GM19193 (cell line): Measurements from ENCODE around the gene ANO6.

Experiments
- POLR2A ChIP-seq: IDR thresholded peaks from 4 replicates; pipeline ENCODE4 v1.6.1; 2011; ENCODE audit not compliant: insufficient read depth, insufficient read length; ENCODE audit errors: extremely low read depth

The ANO6 gene

GRCh38 chr12:45435945-45436710 is 220.2 kb downstream of the ANO6 start:
- TF ChIP-seq POLR2A: no peak

DNA sequence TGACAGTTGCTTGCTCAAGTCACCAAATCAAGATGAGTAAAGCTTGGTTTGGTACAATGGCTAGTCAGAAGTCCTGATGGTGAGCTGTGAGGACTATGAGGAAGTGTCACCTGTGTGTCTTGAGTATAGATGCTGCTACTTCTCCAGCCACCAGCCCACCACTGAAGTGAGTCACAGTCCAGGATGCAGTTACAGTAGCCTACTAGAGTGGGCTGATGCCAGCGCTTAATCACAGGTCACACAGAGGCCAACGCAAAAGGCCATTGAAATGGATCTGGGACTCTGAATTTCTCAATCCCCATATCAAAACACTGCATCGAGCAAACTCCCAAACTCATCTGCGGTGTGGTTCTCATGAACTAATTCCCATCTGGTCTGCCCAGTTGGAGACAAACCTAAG is 223.1 kb downstream of the ANO6 start:
- no peak for TF ChIP-seq POLR2A

- no peak for TF ChIP-seq POLR2A
Observed at GRCh38 chr12:45446013-45446412, 230.1 kb downstream of the ANO6 start.

DNA sequence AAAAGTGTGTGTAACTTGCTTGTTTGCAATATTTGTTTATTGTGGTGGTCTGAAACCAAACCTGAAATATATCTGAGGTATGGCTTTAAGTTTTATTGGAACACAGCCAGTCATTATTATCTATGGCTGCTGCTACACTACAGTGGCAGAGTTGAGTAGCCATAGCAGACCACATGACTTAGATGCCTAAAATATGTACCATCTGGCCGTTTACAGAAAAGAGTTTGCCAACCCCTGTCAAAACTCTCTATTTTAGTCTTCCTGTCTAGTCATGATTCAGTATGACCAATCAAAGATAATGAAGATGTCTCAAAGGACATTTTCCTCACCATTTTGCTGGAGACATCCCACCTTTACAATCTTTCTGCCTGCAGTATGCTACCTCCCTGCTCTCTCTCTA is 242.3 kb downstream of the ANO6 start:
- TF ChIP-seq POLR2A: no peak

DNA sequence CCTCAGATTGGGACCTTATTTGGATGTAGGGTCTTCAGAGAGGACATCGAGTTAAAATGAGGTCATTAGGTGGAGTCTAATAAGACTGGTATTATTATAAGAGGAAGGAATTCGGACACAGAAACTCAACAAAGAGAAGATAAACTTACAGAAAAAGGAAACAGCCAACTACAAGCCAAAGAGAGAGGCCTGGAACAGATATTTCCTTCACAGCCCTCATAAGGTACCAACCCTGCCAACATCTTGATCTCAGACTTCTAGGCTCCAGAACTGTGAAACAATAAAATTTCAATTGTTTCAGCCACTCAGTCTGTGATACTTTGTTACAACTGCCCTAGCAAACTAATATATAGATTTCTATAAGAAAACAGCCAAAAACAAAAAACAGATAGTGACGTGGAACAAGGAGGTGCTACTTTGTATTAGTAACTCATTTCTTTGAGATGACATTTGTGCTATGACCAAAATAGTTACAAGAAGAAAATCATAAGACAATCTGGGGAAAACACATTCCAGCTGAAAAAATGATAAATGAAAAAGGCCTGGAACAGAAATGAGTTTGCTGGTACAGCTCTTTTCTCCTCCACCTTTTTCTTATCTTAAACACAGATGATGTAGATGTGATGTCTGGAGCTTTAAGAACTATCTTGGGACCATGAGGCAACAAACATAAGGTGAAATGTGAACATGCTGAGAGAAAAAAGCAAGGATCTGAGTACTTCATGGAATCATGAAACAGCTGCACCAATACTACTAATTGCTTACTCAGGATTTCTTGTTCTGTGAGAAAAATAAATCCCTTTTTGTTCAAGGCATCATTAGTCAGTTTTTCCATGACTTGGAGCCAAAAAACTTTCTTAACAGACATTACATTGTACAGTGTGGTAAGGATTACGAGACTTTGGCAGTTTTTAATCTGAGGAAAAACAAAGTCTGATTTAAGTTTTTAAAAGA is 243.2 kb downstream of the ANO6 start:
- TF ChIP-seq POLR2A: no peak

DNA sequence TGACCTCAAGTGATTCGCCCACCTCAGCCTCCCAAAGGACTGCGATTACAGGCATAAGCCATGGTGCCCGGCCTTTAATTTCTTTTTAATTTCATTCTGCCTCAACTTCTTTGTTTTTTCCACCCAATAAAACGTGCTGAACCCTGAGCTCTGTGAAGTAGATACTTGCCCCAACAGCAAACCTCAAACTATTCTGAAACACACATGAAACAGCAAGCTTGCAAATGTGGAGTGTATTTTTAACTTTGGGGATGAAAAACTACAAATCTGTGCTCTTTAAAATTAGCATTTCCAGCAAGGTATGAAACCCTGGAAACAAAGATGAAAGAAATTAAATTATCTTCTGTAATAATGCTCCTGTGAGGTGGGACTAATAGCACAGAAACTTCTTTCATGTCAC is 246.6 kb downstream of the ANO6 start:
- TF ChIP-seq POLR2A: no peak

DNA sequence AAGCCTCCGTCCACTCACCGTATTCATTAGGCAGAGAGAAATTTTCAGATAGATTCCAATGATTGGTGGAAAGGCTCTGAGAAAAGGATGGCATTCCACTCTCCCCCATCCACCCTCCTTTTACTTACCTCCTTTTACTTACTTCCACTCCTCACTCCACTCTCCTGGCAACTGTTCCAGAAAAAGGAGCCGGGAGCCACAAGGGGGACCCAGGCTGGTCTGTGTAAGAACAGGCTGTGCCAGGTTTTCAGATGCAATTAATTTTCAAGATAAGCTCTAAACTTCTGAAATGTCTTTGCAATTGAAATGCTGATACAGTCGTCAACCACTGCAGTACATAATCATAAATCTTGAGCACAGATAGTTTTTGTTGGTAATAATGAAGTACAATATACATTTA is 248.8 kb downstream of the ANO6 start:
- TF ChIP-seq POLR2A: no peak

GRCh38 chr12:45468751-45469615 is 253.1 kb downstream of the ANO6 start:
- TF ChIP-seq POLR2A: no peak

GRCh38 chr12:45469902-45470301 is 254.0 kb downstream of the ANO6 start:
- no peak for TF ChIP-seq POLR2A

- TF ChIP-seq POLR2A: no peak
Observed at GRCh38 chr12:45473636-45474035, 257.7 kb downstream of the ANO6 start.

- no peak for TF ChIP-seq POLR2A
Observed at GRCh38 chr12:45475594-45475993, 259.7 kb downstream of the ANO6 start.

DNA sequence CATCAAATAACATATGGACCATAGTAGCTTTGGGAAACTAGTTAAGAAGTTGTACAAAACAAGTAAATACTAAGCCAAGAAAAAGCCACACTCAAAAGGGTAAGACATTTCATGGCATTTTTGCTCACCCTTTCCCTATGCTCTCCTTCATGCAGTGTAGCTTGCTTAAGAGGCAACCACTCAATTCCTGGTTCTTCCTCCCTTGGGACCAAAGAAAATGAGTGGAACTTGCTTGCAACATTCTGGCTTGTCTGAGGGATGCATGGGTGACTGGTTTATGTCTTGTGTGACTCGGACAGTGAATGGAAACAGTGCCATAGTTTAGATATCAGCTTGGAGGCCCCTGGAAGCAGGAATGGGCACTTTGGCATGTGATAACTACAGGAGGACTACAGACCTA is 261.6 kb downstream of the ANO6 start:
- no peak for TF ChIP-seq POLR2A

DNA sequence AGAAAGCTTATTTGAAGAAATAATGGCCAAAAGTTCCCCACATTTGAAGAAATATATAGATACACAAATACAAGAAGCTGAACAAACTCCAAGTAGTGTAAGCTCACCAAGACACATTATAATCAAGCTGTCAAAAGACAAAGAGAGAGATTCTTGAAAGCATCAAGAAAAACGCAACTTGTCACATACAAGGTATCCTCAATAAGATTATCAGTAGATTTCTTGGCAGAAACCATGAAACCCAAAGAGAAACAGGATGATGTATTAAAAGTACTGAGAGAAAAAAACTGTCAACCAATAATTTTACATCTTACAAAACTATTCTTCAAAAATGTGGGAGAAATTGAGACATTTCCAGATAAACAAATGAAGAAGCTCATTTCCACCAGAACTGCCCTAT is 263.0 kb downstream of the ANO6 start:
- TF ChIP-seq POLR2A: no peak

- no peak for TF ChIP-seq POLR2A
Observed at GRCh38 chr12:45481746-45482145, 265.9 kb downstream of the ANO6 start.

DNA sequence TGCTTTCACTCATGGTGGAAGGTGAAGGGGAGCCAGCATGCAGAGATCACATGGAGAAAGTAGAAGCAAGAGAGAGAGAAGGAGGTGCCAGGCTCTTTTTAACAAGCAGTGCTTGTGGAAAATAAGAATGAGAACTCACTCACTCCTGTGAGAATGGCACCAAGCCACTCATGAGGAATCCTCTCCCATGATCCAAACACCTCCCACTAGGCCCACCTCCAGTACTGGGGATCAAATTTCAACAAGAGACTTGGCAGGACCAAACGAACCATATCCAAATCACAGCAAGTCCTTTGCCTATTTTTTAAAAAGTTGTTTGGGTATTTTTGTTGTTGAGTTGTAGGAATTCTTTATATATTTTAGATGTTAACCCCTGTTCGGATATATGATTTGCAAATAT is 267.7 kb downstream of the ANO6 start:
- no peak for TF ChIP-seq POLR2A
